HG02610 (cell line): ENCODE measurements around the gene ADPRHL1.

ENCODE experiments used
- ATAC-seq: cut with Tn5 transposase; IDR thresholded peaks from one replicate; pipeline ENCODE4 v1.9.1; 2021; ENCODE audit warnings: mild to moderate bottlenecking, moderate library complexity; ENCODE audit not compliant: unreplicated experiment

ADPRHL1 gene

GRCh38 chr13:113433391-113433916 lies 19.8 kb downstream of the ADPRHL1 start:
- no peak for ATAC-seq

DNA sequence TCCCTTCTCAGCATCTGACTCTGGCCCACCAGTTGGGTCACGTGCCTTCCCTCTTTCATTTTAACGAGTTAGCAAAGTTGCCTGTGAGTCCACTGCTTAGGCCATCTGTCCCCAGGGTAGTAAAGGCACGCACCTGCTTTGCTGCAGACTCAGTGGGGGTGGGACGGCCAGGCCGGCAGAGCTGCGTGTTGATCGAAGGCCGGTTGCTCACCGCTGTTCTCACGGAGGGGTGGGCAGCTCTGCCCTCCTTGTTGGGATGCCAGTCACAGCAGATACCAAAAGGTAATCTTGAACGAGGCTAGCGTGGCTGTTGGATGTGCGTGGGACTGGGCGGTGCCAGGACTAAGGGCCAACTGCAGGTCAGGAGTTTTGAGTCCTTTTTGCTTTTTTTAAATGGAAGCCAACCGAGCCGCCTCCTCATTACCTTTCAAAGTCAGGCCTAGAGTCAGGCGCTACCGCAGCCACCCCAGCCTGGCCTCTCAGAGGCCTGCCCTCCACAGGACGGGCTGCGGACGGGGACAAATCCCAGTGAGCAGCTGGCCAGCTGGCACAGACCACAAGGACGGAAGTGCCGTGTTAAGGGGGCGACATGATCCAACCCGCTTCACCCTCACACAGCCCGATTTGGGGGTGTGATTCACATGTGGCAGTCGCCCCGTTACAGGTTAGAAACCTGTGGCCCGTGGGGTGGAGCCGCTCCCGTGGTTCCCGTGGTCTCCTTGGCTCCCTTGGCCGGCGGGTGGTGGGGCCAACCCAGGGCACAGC lies 20.6 kb downstream of the ADPRHL1 start:
- ATAC-seq: no peak

DNA sequence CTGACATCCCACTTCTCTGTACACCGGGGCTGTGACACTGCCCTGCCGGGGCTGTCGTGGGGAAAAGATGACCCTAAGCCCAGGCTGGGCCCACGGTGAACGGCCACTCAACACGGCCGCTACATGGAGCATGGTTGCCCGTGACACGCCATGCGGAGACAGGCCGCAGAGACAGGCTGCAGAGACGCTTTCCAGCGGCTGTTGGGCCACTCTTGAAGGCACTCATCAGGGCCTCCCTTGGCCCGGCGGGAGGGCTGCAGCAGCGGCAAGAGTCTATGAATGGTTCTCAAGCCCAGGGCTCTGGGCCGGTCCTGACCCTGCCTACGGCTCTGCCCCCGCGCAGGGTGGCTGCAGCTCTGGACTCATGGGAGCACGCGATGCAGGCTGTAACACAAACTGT lies 22.1 kb downstream of the ADPRHL1 start:
- ATAC-seq: no peak

DNA sequence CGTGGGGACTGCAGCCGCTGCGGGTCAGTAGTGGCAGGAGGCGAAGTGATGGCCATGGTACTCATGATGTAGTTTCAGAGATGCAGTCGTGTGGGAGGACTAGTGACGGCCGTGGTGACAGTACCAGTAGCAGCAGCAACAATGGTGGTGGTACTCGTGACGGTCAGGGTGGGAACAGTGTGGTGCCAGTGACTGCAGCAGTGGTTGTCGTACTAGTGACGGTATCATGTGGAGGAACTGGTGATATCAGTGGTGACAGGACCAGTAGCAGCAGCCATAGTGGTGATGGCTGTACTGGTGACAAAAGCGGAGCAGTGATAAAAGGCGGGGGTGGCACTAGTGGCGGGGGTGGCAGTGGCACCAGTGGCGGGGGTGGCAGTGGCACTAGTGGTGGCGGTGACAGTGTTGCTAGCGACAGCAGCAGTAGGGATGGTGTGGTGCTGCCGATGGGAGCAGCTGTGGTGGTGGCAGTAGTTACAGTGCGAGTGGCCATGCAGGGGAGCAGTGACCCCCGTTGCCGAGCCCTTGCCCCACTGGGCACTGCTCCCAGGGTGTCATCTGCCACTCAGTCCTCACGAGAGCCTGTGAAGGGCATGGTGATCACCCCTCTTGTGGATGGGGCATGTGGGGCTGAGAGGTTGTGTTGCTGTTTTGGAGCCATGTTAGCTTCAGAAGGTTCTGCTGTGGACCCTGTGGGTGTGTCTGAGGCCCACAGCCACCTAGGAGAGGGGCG lies 22.7 kb downstream of the ADPRHL1 start:
- no peak for ATAC-seq

DNA sequence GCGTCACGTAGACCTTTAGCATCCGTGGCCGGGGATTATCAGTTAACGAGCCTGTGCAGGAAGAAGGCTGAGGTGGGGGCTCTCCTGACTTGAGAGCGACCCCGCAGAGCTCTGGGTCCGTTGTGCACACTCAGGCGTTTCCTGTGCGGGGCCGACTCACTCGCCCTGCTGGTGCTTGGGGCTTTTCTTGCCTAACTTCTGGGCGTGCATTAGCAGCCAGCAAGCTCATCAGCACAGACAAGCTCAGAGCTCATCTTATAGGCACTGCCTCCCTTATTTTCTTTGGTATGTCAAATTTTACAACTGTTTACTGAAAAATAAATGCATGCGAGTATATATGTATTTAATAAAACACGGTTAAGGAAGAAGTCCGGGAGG lies 23.7 kb downstream of the ADPRHL1 start:
- ATAC-seq: no peak

GRCh38 chr13:113428871-113429607 lies 24.2 kb downstream of the ADPRHL1 start:
- ATAC-seq: no peak

DNA sequence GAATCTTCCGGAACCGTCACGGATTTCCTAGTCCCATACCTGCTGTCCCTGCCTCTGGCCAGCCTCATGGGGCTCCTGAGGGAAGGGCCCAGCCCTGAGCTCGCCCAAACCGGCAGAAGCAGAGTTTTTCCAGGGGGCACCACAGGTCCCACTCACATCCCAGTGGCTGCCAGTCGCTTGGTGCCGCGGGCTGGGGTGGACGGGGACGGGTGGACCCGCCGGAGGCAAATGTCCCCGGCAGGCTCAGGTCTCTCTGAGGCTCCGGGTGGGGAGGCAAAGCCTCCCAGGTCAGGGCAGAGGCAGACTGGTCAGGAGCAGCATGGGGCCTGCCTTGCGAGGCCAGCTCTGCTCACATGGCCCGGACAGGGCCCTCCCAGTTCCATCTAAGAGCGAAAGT lies 24.8 kb downstream of the ADPRHL1 start:
- no peak for ATAC-seq

DNA sequence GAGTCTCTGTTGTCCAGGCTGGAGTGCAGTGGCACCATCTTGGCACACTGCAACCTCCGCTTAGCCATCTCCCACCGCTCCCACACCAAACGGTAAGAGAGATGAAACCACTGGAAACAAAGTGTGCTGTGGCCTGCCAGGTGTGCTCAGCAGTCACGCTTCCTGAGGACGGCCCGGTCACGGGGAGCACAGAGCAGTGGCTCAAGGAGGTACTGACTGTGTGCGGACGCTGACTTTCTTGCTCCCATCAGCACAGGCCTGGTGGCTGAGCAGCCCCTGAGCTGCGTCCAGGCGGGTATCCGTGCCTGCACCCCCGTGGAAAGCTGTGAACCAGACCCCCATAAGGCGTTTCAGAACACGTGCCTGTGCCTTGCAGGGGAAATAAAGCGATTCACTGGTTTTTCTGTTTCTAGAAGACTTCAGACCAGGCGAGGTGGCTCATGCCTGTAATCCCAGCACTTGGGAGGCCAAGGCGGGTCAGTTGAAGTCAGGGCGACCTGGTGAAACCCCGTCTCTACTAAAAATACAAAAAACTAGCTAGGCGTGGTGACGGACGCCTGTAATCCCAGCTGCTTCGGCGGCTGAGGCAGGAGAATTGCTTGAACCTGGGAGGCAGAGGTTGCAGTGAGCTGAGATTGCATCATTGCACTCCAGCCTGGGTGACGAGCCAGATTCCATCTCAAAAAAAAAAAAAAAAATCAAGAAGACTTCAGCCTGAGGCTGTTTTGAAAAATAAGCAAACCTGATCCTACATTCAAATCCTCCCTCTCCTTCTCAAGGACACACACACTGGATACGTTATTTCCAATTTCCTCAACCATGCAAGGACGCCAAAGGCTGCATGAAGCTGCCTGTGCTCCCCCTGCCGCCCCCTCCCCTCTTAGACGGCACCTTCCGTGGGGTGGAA lies 25.5 kb downstream of the ADPRHL1 start:
- ATAC-seq: no peak

DNA sequence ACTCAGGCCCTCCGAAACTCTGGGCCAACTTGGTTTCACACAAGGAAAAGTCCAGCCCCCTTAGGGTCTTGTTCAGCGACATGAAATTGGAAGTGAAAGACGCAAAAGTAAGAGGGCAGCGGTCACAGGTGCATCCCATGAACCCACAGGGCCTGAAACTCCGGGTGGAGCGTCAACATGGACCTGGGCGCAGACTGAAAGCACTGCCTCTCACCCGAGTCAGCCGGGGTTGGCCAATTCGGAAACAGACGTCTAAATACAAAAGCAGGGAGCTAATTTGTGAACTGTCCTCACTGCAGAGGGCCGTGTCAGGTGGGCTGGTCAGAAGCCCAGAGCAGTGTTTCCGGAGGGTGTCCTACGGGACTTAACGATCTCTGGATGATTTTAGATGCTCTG lies 26.7 kb downstream of the ADPRHL1 start:
- ATAC-seq: no peak

- ATAC-seq: no peak
Measured at GRCh38 chr13:113425941-113426590, 27.2 kb downstream of the ADPRHL1 start.

DNA sequence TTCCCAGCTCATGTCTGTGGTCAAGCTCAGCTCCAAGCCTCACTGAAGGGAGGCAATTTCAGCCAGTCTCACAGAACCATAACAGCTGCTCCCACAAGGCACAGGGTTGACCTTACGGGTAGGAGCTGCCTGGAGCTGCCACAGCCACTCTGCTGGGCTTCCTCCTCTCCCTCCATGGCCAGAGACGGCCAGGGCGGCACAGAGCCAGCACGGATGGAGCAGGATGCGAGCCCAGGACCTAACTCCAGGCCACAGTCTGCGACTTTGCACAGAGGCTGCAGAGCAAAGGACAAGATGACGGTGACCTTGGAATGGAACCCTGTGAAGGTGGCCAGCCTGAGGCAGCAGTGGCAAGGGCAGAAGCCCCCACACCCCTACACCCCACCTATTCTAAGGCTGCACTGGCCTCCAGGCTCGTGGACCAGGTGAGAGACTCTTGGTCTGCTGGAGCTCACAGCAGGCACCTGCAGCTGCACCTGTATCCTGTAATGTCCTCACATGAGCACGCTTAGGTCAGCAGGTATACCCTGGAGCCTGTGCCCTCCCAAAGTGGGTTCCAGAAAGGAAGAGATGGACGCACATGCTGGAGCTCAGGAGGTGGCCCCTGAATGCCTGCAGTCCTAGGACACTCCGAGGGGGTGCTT lies 29.6 kb downstream of the ADPRHL1 start:
- ATAC-seq: no peak

DNA sequence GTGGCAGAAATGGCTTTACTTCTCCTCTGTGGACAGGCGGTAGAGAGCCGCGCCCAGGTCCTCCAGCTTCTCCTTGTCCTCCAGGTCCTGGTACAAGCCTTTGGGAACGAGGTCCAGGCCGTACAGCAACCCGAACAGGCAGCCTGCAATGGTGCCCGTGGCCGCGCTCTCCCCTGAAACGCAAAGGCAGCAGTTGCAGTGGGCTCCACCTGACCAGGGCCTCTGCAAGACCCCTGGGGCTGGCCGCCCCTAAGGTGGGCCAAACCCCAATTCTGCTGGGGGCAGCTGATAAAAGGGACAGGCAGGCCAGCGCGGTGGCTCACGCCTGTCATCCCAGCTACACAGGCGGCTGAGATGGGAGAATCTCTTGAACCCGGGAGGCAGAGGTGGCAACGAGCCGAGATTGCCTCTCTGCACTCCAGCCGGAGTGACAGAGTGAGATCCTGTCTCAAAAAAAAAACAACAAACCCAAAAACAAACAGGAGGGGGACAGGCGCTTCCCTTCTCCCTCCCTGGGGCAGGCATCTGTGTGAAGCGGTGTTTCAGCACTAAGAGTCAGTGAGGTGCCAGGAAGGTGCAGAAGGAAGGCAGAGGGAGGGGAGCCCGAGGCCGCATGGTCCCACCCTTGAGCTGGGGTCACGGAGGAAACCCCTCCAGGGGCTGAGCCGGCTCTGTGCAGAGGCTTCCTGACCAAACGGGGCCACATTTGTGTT lies 30.3 kb downstream of the ADPRHL1 start:
- ATAC-seq: no peak

DNA sequence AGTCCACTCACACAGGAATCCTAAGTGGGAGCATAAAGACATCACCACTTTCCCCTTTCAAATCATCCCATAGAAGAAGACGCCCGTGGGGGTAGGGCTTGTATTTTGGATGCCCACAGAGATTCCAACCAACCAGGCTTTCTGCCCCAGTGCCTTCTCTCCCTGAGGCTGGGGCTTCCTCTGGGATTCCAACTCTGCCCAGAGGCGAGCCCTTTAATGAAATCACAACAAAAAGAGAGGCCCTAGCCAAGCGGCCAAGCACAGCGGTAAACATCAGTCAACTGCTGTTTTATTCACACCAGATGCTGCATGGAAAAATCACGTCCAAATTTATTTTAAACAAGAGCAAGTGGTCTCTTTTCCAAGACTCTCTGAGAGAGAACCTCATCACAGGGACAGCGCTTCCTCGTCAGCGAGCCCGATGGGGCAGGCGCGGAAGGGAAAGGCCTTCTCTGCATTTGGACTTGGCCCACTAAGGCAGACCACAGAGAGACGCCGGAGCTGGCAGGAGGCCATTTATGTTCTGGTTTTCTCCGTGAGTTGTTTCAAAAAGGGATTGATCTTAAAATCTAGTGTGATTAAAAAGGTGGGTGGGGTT lies 31.5 kb downstream of the ADPRHL1 start:
- no peak for ATAC-seq

- no peak for ATAC-seq
Measured at GRCh38 chr13:113420833-113421600, 32.3 kb downstream of the ADPRHL1 start.

- ATAC-seq: no peak
Measured at GRCh38 chr13:113420232-113420631, 33.1 kb downstream of the ADPRHL1 start.

DNA sequence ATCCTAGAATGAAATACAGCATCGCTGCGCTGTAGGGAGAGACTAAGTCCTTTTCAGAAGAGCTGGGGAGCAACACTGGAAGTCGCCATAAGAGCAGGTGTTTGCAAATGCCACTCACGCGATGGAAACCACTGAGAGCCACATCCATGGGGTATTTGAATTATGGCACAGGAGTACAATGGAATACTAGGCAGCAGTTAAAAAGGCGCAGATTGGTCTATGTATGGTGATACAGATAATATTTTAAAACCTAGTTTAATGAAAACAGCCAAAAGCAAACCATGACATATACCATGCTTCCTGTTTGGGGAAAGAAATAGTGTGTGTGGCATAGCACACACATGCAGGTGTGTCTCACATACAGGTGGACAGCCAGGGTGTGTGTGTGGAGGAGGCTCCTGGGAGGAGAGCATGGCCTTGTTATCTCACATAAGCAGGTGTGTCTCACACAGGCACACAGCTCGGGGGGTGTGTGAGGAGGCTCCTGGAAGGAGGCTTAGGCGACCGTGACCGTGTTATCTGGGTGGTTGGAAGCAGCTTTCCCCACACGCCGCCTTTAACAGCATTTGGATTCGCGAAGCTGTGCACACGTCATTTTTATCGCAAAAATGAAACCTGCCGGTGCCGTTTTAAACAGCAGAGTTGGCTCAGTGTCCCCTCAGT lies 33.6 kb downstream of the ADPRHL1 start:
- ATAC-seq: no peak

- no peak for ATAC-seq
Measured at GRCh38 chr13:113418722-113419049, 34.6 kb downstream of the ADPRHL1 start.
